ENCODE results near the gene NEUROD1. TPM values are rescaled to one million over a fixed set of nuclear protein-coding genes. Genes with fewer than 3 reads are reported as not detected.
"Not testable (repeated sequence)": the region's sequence is repeated elsewhere in the genome, so short reads cannot be mapped to it uniquely, and the experiment has no call there.

The NEUROD1 gene
- polyA plus RNA-seq, 1 experiment = not detected

- ChIA-PET CTCF (interaction anchor here (0.6 to 6.6 kb wide), 25 partner anchors 8 to 1602 kb away, joined by 3 to 60 read pairs (median 5); partner anchors contain the start of gene ITGA4), POLR2A (interaction anchor here (0.6 kb wide), 1 partner anchor 1001 kb away, joined by 3 read pairs; no protein-coding TSS in a partner anchor)
- no peaks in the 10 kb centered on the region for H3K36me3 ChIP-seq (ENCODE audit: control insufficient read depth, insufficient read depth, low read length)
- peak; percentile 25 for DNase-seq (ENCODE audit: low read depth)
- H3K27me3 ChIP-seq (ENCODE audit: control insufficient read depth, insufficient read depth, low read length) = no peaks in the 10 kb centered on the region; the same call in 1 of the 2 replicates
- peak; percentile 65 for TF ChIP-seq CTCF (IDR thresholded peaks at IDR 0.05; ENCODE audit: insufficient read depth, low read depth, low read length)
- no peak overlapping the region for H3K4me3 ChIP-seq (ENCODE audit: low read depth, low read length)
These were observed 34.8 kb upstream of the NEUROD1 start for GRCh38 chr2:181715033-181715630.

GRCh38 chr2:181711051-181711450 is 30.7 kb upstream of the NEUROD1 start:
- H3K36me3 ChIP-seq (ENCODE audit: control insufficient read depth, insufficient read depth, low read length); H3K27me3 ChIP-seq (ENCODE audit: control insufficient read depth, insufficient read depth, low read length); H3K4me3 ChIP-seq (ENCODE audit: low read depth, low read length); CTCF ChIA-PET; POLR2A ChIA-PET; DNase-seq (ENCODE audit: low read depth): not testable (repeated sequence)

- H3K36me3 ChIP-seq (ENCODE audit: control insufficient read depth, insufficient read depth, low read length); CTCF ChIA-PET; DNase-seq (ENCODE audit: low read depth); H3K4me3 ChIP-seq (ENCODE audit: low read depth, low read length); POLR2A ChIA-PET; H3K27me3 ChIP-seq (ENCODE audit: control insufficient read depth, insufficient read depth, low read length): not testable (repeated sequence)
These were observed 22.2 kb upstream of the NEUROD1 start for GRCh38 chr2:181702519-181702918.

GRCh38 chr2:181698223-181698622 is 17.9 kb upstream of the NEUROD1 start:
- peaks cover 2% of the 10 kb centered on the region; the same call in 1 of the 2 replicates for H3K27me3 ChIP-seq (ENCODE audit: control insufficient read depth, insufficient read depth, low read length)
- H3K4me3 ChIP-seq (ENCODE audit: low read depth, low read length) = no peak overlapping the region
- TF ChIP-seq CTCF (IDR thresholded peaks at IDR 0.05; ENCODE audit: insufficient read depth, low read depth, low read length) = no peak
- no peak for DNase-seq (ENCODE audit: low read depth)
- ChIA-PET POLR2A (no interaction called here), CTCF (no interaction called here)
- H3K36me3 ChIP-seq (ENCODE audit: control insufficient read depth, insufficient read depth, low read length) = no peaks in the 10 kb centered on the region

GRCh38 chr2:181697571-181697970 is 17.3 kb upstream of the NEUROD1 start:
- Histone ChIP-seq H3K36me3 (ENCODE audit: control insufficient read depth, insufficient read depth, low read length) (no peaks in the 10 kb centered on the region), H3K4me3 (ENCODE audit: low read depth, low read length) (no peak overlapping the region), H3K27me3 (ENCODE audit: control insufficient read depth, insufficient read depth, low read length) (peaks cover 2% of the 10 kb centered on the region; the same call in 1 of the 2 replicates)
- CTCF ChIA-PET = interaction anchor here (0.7 kb wide), 1 partner anchor 662 kb away, joined by 4 read pairs; no protein-coding TSS in a partner anchor
- POLR2A ChIA-PET = no interaction called here
- no peak for DNase-seq (ENCODE audit: low read depth)
- TF ChIP-seq CTCF (IDR thresholded peaks at IDR 0.05; ENCODE audit: insufficient read depth, low read depth, low read length) = no peak

- no peak for DNase-seq (ENCODE audit: low read depth)
- CTCF ChIA-PET = interaction anchor here (0.7 kb wide), 1 partner anchor 662 kb away, joined by 4 read pairs; no protein-coding TSS in a partner anchor
- TF ChIP-seq CTCF (IDR thresholded peaks at IDR 0.05; ENCODE audit: insufficient read depth, low read depth, low read length) = no peak
These were observed 16.8 kb upstream of the NEUROD1 start for GRCh38 chr2:181697126-181697525.

More at GRCh38 chr2:181697126-181697525, 16.8 kb upstream of the NEUROD1 start:
- H3K36me3 ChIP-seq (ENCODE audit: control insufficient read depth, insufficient read depth, low read length) = no peaks in the 10 kb centered on the region
- POLR2A ChIA-PET = no interaction called here
- no peak overlapping the region for H3K4me3 ChIP-seq (ENCODE audit: low read depth, low read length)
- H3K27me3 ChIP-seq (ENCODE audit: control insufficient read depth, insufficient read depth, low read length) = peaks cover 2% of the 10 kb centered on the region; the same call in 1 of the 2 replicates
